ENCODE measurements around the gene OR4C13.
"Not testable (repeated sequence)": the region's sequence is repeated elsewhere in the genome, so short reads cannot be mapped to it uniquely, and the experiment has no call there.

The OR4C13 gene

GRCh38 chr11:49952091-49952490 is at the start of gene OR4C13:
TSS of gene OR4C13 (plus strand) at chr11:49952391. CDS start at chr11:49952423, 32 bp downstream.
- no peak for DNase-seq

GRCh38 chr11:49911516-49911915 is 40.7 kb upstream of the OR4C13 start:
- not testable (repeated sequence) for DNase-seq

- DNase-seq: not testable (repeated sequence)
Observed at GRCh38 chr11:49948701-49949100, 3.5 kb upstream of the OR4C13 start.

- not testable (repeated sequence) for DNase-seq
Observed at GRCh38 chr11:49973439-49973838, 21.2 kb downstream of the OR4C13 start.

GRCh38 chr11:49982435-49982834 is 30.2 kb downstream of the OR4C13 start, which contains the start of gene OR4C12:
TSS of gene OR4C12 (minus strand) at chr11:49982535. CDS start at chr11:49982501, 34 bp downstream.
- not testable (repeated sequence) for DNase-seq

- peak; percentile 15 for DNase-seq
Observed at GRCh38 chr11:49995565-49995964, 43.4 kb downstream of the OR4C13 start.

All from DMS 273 treated with DMSO at 0.1 percent for 48 hours (cell line).